GM12892 (cell line): ENCODE data around the gene SSH3.

Source experiments
- POLR2AphosphoS5 ChIP-seq: IDR thresholded peaks from 2 replicates; pipeline ENCODE4 v1.6.1; 2011; ENCODE audit warnings: low read depth, low read length, control low read depth
- TAF1 ChIP-seq: IDR thresholded peaks from 2 replicates; pipeline ENCODE4 v1.6.1; 2011; ENCODE audit warnings: low read depth, mild to moderate bottlenecking, control low read depth, low read length, borderline replicate concordance

DNA sequence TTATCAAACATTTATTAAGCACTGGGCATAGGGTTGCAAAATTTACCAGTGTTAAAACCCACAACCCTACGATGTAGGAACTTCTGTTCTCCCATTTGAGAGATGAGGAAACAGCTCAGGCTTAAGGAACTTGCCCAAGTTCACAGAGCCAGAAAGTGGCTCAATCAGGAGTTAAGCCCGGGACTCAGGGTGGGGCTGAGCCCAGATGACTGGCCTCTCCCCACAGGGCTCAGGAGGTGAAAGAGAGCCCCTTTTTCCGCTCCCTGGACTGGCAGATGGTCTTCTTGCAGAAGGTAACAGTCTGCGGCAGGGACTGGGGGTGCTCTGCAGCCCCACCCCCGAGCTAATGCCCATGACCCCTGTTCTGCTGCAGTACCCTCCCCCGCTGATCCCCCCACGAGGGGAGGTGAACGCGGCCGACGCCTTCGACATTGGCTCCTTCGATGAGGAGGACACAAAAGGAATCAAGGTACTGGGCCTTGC is 19.8 kb upstream of the SSH3 start:
- TF ChIP-seq POLR2AphosphoS5 (no peak), TAF1 (no peak)
